HG03460 (cell line): ENCODE data around the gene PRMT3.
"Not testable (repeated sequence)": the region's sequence is repeated elsewhere in the genome, so short reads cannot be mapped to it uniquely, and the experiment has no call there.

Experiments
- ATAC-seq: cut with Tn5 transposase; IDR thresholded peaks from one replicate; pipeline ENCODE4 v1.9.1; 2021; ENCODE audit not compliant: unreplicated experiment

PRMT3 gene

DNA sequence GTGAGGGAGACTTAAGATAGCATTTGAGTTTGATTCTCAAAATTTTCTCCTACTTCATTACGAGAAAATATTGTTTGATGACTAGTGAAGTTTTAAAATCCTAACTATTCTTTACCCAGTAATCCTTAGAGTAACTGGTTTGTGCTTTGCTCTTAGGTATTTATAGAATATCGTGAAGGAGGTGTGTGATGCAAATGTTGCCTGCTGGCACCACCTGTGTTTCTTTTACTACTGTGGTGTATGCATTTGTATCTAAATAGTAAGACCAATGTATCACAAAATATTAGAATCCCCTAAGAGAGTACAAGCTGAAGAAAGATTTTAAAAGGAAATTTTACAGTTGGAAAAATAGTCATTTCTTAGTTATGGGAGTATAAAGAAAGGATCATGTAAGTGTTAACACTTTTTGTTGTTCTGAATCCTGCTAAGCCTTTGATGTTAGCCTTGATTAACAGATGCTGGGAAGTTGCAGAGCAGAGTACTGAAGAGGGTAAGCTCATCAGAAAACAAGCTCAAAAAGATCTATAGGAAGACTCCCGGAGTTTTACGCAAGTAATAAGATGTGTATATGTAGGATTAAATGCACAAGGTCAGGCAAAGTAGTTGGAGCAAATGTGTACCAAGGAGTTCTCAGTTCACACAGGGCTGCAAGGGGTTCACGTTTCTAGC, 109.7 kb downstream of the PRMT3 start:
- no peak for ATAC-seq

DNA sequence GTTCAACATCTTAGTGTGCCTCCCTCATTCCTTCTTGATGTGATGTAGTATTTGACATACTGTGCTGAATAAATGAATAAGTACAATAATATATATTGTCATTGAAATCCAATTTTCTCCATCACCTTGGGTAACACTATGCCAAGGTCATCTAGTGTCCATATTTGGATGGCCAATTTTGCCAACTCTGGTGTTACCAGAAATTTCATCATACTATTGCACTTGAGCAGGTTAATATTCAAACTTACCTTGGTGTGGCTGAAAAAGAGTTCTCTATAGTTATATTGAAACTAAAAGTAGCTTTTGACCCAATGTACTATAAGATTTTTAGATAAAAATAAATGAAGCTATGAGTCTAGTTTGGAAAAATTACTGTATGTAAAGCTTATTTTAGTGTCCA, 113.7 kb downstream of the PRMT3 start:
- peak; percentile 78 for ATAC-seq

DNA sequence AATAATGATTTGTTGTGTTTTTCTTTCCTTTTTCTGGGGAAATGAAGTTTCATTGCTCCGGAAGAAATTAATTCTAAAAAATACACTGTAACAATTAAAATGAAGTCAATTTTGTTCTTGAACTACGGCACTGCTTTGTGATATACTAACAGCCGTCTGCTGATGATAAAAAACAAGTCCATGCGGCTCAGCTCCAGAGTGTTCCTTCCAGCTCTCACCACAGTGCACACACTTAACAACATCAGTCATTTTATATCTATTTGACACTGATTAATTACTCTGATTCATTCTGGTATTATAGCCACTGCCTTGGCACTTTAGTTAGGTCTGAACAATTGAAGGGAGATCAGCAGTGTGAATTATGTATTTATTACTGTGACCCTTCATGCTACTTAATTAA, 114.5 kb downstream of the PRMT3 start:
- no peak for ATAC-seq

DNA sequence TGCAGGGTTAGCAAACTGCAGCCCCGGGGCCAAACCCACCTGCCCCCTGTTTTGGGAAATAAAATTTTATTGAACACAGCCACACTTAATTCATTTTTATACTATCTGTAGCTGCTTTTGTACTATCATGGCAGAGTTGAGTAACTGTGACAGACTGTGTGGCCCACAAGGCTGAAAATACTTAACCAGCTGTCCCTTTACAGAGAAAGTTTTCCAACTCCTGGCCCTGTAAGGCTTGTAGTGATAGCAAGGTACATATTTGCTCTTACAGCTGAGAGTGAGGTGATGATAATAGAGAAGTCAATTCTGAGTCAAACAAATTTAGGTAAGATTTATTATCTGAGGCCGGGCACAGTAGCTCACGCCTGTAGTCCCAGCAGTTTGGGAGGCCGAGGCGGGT, 124.5 kb downstream of the PRMT3 start:
- no peak for ATAC-seq

DNA sequence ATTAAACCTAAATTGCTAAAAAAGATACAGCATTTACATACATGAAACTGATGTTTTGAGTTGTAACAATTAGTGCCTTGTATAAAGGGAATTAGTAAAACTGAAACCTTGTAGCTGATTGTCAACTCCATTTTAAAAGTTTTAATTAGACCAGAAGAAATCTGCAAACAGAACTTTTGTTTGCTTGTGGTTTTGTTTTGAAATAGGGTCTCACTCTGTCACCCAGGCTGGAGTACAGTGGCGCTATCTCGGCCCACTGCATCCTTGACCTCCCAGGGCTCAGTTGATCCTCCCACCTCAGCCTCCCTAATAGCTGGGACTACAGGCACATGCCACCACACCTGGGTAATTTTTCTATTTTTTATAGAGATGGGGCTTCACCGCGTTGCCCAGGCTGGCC, 125.4 kb downstream of the PRMT3 start:
- ATAC-seq = no peak

DNA sequence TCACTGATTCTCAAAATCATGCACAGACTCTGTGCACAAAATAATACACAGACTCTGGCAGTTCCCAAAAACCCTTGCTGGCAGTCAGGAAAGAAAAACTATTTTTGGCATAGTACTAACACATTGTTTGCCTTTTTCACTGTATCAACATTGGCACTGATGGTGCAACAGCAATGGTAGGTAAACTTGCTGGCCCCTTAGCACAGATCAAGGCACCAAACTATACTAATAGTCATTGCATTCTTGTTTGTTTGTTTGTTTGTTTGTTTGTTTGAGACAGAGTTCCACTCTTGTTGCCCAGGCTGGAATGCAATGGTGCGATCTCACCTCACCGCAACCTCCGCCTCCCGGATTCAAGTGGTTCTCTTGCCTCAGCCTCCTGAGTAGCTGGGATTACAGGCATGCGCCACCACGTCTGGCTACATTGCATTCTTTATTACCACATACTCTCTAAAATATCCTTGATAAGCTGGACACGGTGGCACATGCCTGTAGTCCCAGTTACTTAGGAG, 130.9 kb downstream of the PRMT3 start:
- ATAC-seq = no peak

DNA sequence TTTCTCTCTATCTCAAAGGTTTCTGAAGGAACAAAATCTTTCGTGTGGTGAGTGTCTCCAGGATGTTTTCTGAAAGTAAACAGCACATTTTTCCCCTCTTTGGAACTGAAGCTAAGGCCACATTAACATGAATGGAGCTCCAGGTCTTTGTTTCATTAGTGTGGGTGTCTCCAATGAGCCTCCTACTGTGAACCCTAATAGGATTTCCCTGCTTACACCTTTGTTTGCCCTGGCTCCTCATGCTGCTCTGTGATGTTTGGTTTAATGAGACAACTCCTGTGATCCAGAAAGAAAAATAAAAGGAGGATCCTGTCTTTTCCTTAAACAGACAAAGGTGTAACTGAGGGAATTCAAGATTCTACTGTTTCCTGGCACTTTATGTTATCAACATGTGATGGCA, 135.0 kb downstream of the PRMT3 start:
- ATAC-seq = no peak

DNA sequence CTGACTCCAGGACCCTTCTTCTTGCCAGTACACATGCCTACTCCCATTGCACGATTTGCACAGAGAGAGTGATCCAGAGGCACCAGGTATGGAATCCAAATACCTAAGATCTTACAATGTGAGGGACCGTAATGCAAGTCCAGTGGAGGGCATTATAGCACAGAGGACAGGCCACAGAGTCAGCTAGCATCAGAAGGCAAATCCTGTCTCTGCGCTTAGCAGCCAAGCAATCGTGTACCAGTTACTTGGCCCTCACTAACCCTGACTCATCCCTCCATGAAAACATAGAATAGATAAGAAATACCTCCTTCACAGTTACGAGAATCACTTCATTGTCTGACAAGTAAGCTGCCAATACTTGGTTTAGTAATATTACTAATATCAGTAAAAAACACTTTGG, 142.2 kb downstream of the PRMT3 start:
- ATAC-seq = no peak

DNA sequence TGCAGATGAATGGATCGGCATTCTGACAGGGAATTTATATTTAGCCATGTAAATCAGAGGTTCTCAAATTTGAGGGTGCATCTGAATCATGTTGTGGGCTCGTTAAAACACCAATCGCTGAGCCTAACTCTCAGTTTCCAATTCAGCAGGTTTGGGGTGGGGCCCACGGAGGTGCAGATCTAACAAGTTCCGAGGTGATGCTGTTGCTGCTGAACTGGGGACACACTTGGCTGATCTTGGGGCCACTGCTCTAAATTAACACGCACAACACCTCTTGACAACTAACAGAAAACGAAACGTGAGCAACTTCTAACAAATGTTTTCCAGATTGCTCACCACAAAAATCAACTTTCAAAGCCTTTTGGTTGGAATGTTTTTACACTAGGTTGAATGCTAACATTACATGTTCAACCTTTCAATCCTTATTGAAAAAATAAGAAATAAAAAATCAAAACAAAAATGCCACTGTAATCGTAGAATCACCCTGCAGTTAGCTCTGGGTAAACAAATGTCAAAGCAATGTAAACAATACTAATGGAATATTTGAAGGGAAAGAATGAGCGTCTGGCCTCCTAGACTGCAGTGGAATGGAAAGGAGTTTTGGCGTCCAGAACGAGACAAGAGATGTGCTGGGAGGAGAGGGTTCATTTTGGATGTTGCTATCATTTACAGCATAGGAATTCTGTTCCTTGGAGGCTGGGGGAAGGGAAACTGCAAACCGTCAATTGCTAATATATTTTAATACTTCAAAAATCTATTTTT, 143.6 kb downstream of the PRMT3 start:
- no peak for ATAC-seq

DNA sequence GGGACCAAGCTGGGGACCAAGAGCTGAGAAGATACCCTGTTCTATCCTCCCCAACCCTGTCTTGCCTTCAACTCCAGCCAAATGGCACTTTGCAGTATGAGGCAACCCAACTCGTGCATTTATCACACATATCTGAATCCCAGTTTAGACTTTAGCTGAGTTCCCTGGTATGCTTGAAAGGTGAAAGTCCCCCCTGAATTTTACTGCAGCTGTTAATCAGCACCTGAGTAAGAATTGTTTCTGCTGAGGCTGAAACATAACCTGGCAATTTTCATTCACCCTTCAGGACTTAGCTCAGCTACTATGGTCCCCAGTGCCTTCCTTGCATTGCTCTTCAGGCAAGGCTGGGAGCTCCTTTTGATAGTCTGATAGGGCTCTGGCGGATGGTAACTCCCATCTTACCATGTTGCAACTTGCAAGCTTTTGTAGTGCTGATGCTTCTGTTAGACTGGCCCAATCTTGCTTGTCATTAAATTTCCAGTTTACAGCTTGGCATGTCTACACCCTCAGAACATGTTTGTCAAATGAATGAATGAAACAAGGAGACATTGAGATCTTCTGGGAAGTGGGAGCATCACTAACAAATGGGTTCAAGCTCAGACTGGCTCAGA, 147.9 kb downstream of the PRMT3 start:
- ATAC-seq = no peak

DNA sequence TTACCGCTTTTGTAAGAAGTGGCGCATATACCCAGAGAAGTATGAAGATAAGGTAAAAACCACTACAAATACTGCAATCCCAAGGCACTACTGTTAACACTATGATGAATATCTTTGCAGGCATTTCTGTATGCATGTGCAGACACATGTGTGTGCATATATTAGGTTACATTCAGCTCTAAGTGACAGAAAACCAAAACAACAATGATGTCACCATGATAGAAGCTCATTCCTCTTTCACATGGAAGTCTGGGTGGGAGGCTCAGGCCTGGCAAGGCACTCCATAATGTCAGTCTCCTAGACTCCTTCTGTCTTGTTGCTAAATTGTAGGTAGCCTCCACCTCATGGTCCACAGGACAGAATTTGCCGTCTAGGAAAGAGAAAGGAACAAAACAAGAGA, 148.8 kb downstream of the PRMT3 start:
- ATAC-seq = no peak

DNA sequence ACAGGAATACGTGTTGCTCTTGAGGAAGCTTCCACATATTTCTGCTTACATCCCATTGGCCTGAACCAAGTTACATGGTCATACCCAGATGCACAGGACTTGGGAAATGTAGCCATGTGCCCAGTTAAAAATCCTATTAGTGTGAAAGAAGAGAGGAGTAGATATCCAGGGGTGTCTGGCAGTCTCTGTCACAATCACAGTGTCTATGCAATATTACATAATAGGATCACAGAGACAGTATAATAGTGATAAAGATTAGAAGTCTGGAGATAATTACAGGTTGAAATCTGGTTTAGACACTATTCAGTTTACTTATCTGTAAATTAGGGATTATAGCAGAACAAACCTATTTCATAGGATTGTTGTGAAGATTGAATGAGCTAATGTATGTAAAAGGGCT, 149.3 kb downstream of the PRMT3 start:
- no peak for ATAC-seq

DNA sequence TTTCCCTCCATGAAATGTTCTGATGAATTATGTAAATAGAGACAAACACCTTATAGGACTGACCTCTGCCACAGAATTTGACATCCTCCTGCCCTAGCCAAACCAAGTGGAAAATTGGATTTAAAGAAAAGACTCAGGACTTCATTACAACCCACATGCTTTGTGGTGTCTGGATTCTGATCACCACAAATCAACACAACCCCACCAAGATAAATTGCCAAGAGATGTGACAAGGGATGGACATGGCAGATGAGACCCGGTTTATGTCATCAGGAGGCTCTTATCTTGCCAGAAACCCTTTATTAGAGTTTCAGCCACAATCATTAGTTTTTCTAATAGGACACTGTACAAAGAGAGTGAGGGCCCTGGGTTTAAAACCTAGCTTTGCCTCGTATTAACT, 154.0 kb downstream of the PRMT3 start:
- no peak for ATAC-seq

DNA sequence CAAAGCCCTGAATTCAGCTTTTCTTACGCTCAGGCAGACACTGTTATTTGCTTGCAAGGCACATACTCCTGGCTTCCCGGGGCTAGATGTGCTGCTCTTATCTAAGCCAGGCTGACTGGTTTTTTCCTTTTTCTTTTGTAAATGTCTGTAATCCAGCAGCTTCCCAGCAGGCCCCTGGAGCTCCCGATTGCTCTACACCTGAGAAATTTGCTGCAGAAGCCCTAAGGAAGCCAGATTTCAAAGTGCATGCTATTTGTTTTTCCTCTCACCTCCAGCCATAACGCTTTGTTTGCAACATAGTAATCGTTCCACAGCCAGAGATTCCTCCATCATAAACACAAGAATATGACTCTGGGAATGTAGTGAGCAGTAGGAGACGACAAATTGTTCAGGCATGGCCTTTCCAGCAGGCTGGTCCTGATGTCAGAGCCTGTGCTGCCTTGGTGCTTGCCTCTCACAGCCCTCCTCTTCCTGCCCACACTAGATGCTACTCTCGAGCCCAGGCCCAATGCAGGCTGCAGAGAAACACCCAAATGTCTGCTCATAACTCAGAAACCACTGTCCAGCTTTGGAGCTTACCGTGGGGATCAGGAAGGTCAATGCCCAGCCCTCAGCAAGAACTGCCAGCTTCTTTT, 157.2 kb downstream of the PRMT3 start:
- ATAC-seq = no peak

DNA sequence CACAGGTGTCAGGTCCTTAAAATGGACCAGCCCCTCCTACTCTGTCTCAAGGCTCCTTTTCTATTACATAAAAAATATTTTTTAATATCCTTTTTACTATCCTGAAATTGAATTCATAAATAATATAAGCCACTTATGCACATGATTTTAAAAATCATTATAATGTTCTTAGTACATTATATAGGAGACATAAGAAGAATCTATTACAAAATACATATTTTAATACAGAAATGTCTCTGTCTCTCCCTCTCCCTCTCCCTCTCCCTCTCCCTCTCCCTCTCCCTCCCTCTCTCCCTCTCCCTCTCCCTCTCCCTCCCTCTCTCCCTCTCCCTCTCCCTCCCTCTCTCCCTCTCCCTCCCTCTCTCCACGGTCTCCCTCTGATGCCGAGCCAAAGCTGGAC, 159.9 kb downstream of the PRMT3 start:
- no peak for ATAC-seq

DNA sequence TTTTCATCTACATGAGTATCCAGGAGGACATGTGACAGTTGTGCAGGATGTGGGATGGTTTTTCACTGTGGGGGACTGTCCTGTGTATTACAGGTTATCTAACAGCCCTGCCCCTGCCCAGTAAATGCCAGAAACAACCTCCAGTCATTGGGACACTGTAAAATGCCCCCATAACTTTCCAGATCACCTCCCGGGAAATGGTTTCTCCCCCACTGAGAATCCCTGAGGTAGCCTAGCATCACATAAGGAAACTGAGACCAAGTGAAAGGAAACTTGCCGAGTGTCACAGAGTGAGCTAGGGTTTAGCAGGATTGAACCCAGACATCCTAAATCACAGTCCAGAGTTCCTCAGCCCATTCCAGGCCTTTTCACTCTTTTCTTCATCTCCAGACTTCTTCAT, 163.6 kb downstream of the PRMT3 start:
- ATAC-seq = no peak

DNA sequence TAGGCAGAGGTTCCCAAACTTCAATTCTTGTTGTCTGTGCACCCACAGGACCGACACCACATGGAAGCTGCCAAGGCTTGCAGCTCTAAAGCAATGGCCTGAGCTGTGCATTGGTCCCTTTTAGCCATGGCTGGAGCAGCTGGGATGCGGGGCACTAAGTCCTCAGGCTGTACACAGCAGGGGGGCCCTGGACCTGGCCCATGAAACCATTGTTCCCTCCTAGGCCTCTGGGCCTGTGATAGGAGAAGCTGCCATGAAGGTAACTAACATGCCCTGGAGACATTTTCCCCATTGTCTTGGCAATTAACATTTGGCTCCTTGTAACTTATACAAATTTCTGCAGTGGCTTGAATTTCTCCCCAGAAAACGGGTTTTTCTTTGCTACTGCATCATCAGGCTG, 168.3 kb downstream of the PRMT3 start:
- ATAC-seq = no peak

DNA sequence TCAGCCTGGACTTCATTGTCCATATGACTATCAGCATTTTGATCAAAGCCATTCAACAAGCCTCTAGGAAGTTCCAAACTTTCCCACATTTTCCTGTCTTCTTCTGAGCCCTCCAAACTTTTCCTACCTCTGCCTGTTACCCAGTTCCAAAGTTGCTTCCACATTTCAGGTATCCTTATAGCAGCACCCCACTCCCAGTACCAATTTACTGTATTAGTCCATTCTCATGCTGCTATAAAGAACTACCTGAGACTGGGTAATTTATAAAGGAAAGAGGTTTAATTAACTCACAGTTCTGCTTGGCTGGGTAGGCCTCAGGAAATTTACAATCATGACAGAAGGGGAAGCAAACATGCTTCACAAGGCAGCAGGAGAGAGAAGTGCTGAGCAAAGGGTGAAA, 168.9 kb downstream of the PRMT3 start:
- not testable (repeated sequence) for ATAC-seq

DNA sequence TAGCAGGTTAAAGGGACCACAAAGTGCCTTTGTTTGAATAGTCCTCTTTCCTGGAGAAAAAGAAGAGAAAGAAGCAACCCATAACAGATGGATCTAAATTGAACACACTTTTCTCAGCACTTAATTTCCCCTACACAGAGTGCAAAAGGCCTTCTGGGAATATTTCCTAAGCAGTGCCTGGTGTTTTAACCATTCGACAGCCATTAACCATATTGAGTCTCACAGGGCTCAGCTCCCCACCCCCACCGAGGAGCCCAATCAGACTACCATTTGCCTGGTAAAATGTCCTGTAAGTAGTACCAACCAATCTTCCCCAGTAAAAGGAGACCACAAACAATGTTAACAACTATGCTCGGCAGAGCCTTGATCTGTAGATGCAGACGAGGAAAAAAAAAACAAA, 171.2 kb downstream of the PRMT3 start:
- no peak for ATAC-seq
